Smooth muscle cell (in vitro differentiated cells): Measurements from ENCODE around the gene PHC3. TPM values are rescaled to one million over a fixed set of nuclear protein-coding genes. Genes with fewer than 3 reads are reported as not detected.

Experiments used
- DNase-seq: peaks from one replicate; lab custom pipeline; 2025; ENCODE audit not compliant: unreplicated experiment; lab: John Stamatoyannopoulos, UW
- H2AFZ ChIP-seq: fragments of 200-600 bp; sonication (generic); 2 replicates; pipeline ENCODE4 v1.6.0; 2016; ENCODE audit warnings: antibody characterized with exemption, low read depth, mild to moderate bottlenecking
- H3F3A ChIP-seq: fragments of 200-600 bp; sonication (generic); 2 replicates; pipeline ENCODE4 v1.6.0; 2017; ENCODE audit warnings: antibody characterized with exemption, low read depth
- H3K27ac ChIP-seq: fragments of 200-600 bp; sonication (generic); 2 replicates; pipeline ENCODE4 v1.5.1; 2016; ENCODE audit warnings: low read depth, mild to moderate bottlenecking
- H3K27me3 ChIP-seq: fragments of 200-600 bp; sonication (generic); 2 replicates; pipeline ENCODE4 v1.6.1; 2016; ENCODE audit warnings: low read depth, mild to moderate bottlenecking
- H3K36me3 ChIP-seq: fragments of 200-600 bp; sonication (generic); 2 replicates; pipeline ENCODE4 v1.5.1; 2016; ENCODE audit warnings: low read depth
- H3K4me1 ChIP-seq: fragments of 200-600 bp; sonication (generic); 2 replicates; pipeline ENCODE4 v1.5.1; 2016; ENCODE audit warnings: low read depth
- H3K4me2 ChIP-seq: fragments of 200-600 bp; sonication (generic); 2 replicates; pipeline ENCODE4 v1.6.0; 2016; ENCODE audit warnings: mild to moderate bottlenecking
- H3K4me3 ChIP-seq: fragments of 200-600 bp; sonication (generic); 2 replicates; pipeline ENCODE4 v1.5.1; 2016; ENCODE audit warnings: mild to moderate bottlenecking
- H3K79me2 ChIP-seq: fragments of 200-600 bp; sonication (generic); 2 replicates; pipeline ENCODE4 v1.6.0; 2016; ENCODE audit warnings: low read depth, mild to moderate bottlenecking
- H3K9ac ChIP-seq: fragments of 200-600 bp; sonication (generic); 2 replicates; pipeline ENCODE4 v1.6.0; 2016; ENCODE audit warnings: low read depth
- H3K9me3 ChIP-seq: fragments of 200-600 bp; sonication (generic); replicated peaks from 2 replicates; pipeline ENCODE4 v1.5.1; 2016; ENCODE audit warnings: low read depth
- H4K20me1 ChIP-seq: fragments of 200-600 bp; sonication (generic); 2 replicates; pipeline ENCODE4 v1.6.0; 2016; ENCODE audit warnings: low read depth
- CTCF ChIP-seq: fragments of 200-600 bp; sonication (generic); IDR thresholded peaks from 2 replicates; pipeline ENCODE4 v1.5.1; 2017; ENCODE audit warnings: borderline replicate concordance, mild to moderate bottlenecking, antibody characterized with exemption; ENCODE audit not compliant: insufficient read depth, poor library complexity, severe bottlenecking
- WGBS: methylation state at CpG from one replicate; pipeline ENCODE4 v1.1.7; 2016; ENCODE audit warnings: low lambda C conversion rate; 5-methylcytosine and 5-hydroxymethylcytosine counted together
- polyA plus RNA-seq: library from polyadenylated mRNA; unstranded; fragments of >200 nt; fragmentation: Nextera tagmentation; extraction: Ambion mirVana; gene quantifications from 2 replicates; pipeline ENCODE4 v1.2.1, GENCODE V29; 2016
- total RNA-seq: library from RNA; depleted of rRNA; stranded (reverse); fragments of >200 nt; gene quantifications from 2 replicates; pipeline ENCODE4 v1.2.3, GENCODE V29; 2014

Gene PHC3
- total and polyA plus RNA-seq, 2 experiments from 2014 or later = 28.8 to 33.1 TPM

DNA sequence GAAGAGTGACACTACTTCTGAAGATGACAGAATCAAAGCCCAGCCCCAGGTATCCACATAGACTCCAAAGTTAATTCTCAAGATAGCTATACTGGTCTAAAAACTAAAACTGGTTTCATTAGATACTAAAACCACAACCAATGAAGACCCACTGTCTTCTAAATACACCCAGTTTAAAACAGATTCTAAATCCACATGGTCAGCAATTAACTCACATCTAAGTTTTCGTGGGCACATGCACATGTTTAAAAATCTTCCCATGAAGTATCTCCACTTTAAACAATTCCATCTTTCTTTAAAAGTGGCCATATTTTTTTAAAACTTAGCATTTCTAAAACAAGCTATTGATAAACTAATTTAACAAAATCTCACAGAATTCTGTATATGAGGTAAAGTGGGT, 80.6 kb downstream of the PHC3 start:
- Histone ChIP-seq H3K27ac (no peak overlapping the region), H3K36me3 (peaks cover 42% of the 10 kb centered on the region), H2AFZ (no peak overlapping the region), H3K27me3 (no peaks in the 10 kb centered on the region), H3K4me2 (no peak overlapping the region), H3K4me3 (no peak overlapping the region), H3K9ac (no peak overlapping the region), H3K79me2 (no peaks in the 10 kb centered on the region), H4K20me1 (peaks cover 6% of the 10 kb centered on the region), H3K9me3 (no peaks in the 10 kb centered on the region), H3F3A (no peaks in the 10 kb centered on the region), H3K4me1 (no peaks in the 10 kb centered on the region)
- DNase-seq = no peak
- 100% methylated on average over 1 of the region's 1 CpG for WGBS
- TF ChIP-seq CTCF = no peak

DNA sequence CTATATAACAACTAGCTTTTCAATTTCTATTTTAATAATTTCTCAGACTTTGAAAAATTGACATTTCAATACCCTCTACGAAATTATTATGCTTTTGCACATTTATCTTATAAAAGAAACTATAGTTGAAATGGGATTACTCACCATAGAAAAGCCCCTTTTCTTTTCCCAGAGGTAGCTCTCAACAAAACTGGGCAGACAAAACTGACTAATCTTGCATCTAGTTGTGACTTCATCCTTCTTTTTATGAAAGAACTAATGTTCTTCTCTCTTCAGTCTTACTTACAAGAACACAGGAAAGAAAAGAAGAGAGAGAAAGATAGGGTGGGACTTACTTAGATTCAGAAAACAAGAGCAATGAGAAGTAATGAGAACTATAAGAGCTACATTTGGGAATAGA, 82.8 kb downstream of the PHC3 start:
- Histone ChIP-seq H3K4me2 (no peak overlapping the region), H2AFZ (no peak overlapping the region), H3K4me1 (no peaks in the 10 kb centered on the region), H3K36me3 (peaks cover 37% of the 10 kb centered on the region), H3K27ac (no peak overlapping the region), H3F3A (no peaks in the 10 kb centered on the region), H3K9me3 (no peaks in the 10 kb centered on the region), H3K27me3 (no peaks in the 10 kb centered on the region), H3K9ac (no peak overlapping the region), H3K79me2 (no peaks in the 10 kb centered on the region), H4K20me1 (peaks cover 5% of the 10 kb centered on the region), H3K4me3 (no peak overlapping the region)
- no peak for TF ChIP-seq CTCF
- WGBS = 93% methylated on average over 1 of the region's 1 CpG
- no peak for DNase-seq

- H3K27ac ChIP-seq = no peak overlapping the region
- H3K36me3 ChIP-seq = peaks cover 25% of the 10 kb centered on the region
- no peak for DNase-seq
- H3K79me2 ChIP-seq = no peaks in the 10 kb centered on the region
- H3K9ac ChIP-seq = no peak overlapping the region
- H3K4me1 ChIP-seq = no peaks in the 10 kb centered on the region
- H3K27me3 ChIP-seq = no peaks in the 10 kb centered on the region
- no peaks in the 10 kb centered on the region for H3K9me3 ChIP-seq
- 100% methylated on average over 3 of the region's 3 CpGs for WGBS
- no peaks in the 10 kb centered on the region for H3F3A ChIP-seq
- no peak overlapping the region for H2AFZ ChIP-seq
- H4K20me1 ChIP-seq = peaks cover 2% of the 10 kb centered on the region
- no peak for TF ChIP-seq CTCF
- no peak overlapping the region for H3K4me2 ChIP-seq
- H3K4me3 ChIP-seq = no peak overlapping the region
These were observed 85.2 kb downstream of the PHC3 start for GRCh38 chr3:170096342-170096741.

DNA sequence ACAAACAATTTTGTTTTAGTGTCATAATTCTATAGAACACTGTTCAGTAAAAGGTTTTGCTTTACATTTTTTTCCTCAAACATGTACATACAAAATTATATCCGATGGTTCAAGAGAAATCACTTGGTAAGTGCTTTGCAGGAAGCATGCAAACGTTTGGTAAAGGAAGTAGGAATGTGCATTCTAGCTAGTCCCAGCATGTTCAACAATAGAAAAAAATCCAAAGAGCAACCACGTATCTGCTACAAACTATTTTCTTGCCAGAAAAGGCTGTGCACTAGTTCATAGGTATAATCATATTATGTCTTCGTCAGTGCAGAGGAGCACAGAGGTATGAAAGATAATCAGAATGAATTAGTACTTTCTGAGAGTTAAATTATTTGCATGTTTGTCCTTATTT, 85.8 kb downstream of the PHC3 start:
- H3K27me3 ChIP-seq = no peaks in the 10 kb centered on the region
- H3K4me2 ChIP-seq = no peak overlapping the region
- no peak for TF ChIP-seq CTCF
- WGBS = 83% methylated on average over 4 of the region's 4 CpGs
- peaks cover 6% of the 10 kb centered on the region for H4K20me1 ChIP-seq
- H3K36me3 ChIP-seq = peaks cover 24% of the 10 kb centered on the region
- no peak overlapping the region for H2AFZ ChIP-seq
- H3K4me3 ChIP-seq = no peak overlapping the region
- no peak for DNase-seq
- H3K27ac ChIP-seq = no peak overlapping the region
- H3K79me2 ChIP-seq = no peaks in the 10 kb centered on the region
- H3F3A ChIP-seq = no peaks in the 10 kb centered on the region
- no peaks in the 10 kb centered on the region for H3K4me1 ChIP-seq
- no peaks in the 10 kb centered on the region for H3K9me3 ChIP-seq
- no peak overlapping the region for H3K9ac ChIP-seq
